Measurements from ENCODE around the gene C2CD5.
"Not testable (repeated sequence)": the region's sequence is repeated elsewhere in the genome, so short reads cannot be mapped to it uniquely, and the experiment has no call there.

C2CD5 gene

GRCh38 chr12:22562036-22563028, 18.0 kb upstream of the C2CD5 start:
- no peaks in the 10 kb centered on the region for H3K36me3 ChIP-seq
- H3K9ac ChIP-seq, result no peak overlapping the region
- H3K27ac ChIP-seq, result no peak overlapping the region
- no peaks in the 10 kb centered on the region for H3K27me3 ChIP-seq
- TF ChIP-seq Cebpa-rat (IDR thresholded peaks at IDR 0.05), result no peak
- no peaks in the 10 kb centered on the region for H4K20me1 ChIP-seq
- H3K4me1 ChIP-seq, result no peaks in the 10 kb centered on the region
- no peaks in the 10 kb centered on the region for H3K9me3 ChIP-seq (replicated peaks in 1 of 11)
- H3K4me2 ChIP-seq, result no peak overlapping the region
- no peak overlapping the region for H3K4me3 ChIP-seq

GRCh38 chr12:22554750-22555149, 10.4 kb upstream of the C2CD5 start:
- not testable (repeated sequence) for H3K27ac ChIP-seq, H4K20me1 ChIP-seq, H3K36me3 ChIP-seq, H3K4me2 ChIP-seq, H3K9ac ChIP-seq, H3K4me1 ChIP-seq, H3K4me3 ChIP-seq, H3K27me3 ChIP-seq
- H3K9me3 ChIP-seq (replicated peaks in 1 of 11), result peaks cover 32 to 64% (median 39%) of the 10 kb centered on the region in 11 experiments

- no peak for TF ChIP-seq Cebpa-rat (IDR thresholded peaks at IDR 0.05)
- Histone ChIP-seq H4K20me1 (no peaks in the 10 kb centered on the region), H3K4me3 (no peak overlapping the region), H3K4me2 (no peak overlapping the region), H3K36me3 (no peaks in the 10 kb centered on the region), H3K27ac (no peak overlapping the region), H3K9ac (no peak overlapping the region), H3K27me3 (no peaks in the 10 kb centered on the region), H3K4me1 (peaks cover 0 to 39% (median 15%) of the 10 kb centered on the region in 10 experiments; a peak in 19 of 20 replicates), H3K9me3 (replicated peaks in 1 of 11) (peaks cover 35 to 66% (median 42%) of the 10 kb centered on the region in 11 experiments)
Measured at GRCh38 chr12:22551624-22552023, 7.3 kb upstream of the C2CD5 start.

- Histone ChIP-seq H3K27ac (peak overlapping the region in 4 of 11 experiments; percentile 90 to 98 (median 94); a peak in 6 of 22 replicates), H4K20me1 (no peaks in the 10 kb centered on the region), H3K4me2 (peak overlapping the region in 10 of 11 experiments; percentile 59 to 93 (median 70); a peak in 17 of 22 replicates), H3K4me1 (peaks cover 27 to 79% (median 48%) of the 10 kb centered on the region in 10 experiments), H3K9ac (peak overlapping the region in 3 of 11 experiments; percentile 92 to 96 (median 93); a peak in 3 of 22 replicates), H3K27me3 (no peaks in the 10 kb centered on the region), H3K4me3 (peak overlapping the region in 6 of 10 experiments; percentile 76 to 87 (median 84); a peak in 4 of 20 replicates), H3K9me3 (replicated peaks in 1 of 11) (peaks cover 0 to 19% (median 10%) of the 10 kb centered on the region in 11 experiments; a peak in 13 of 22 replicates), H3K36me3 (peaks cover 0 to 20% (median 8%) of the 10 kb centered on the region in 11 experiments; a peak in 12 of 22 replicates)
- TF ChIP-seq Cebpa-rat (IDR thresholded peaks at IDR 0.05), result no peak
Measured at GRCh38 chr12:22545255-22545654, 913 bp upstream of the C2CD5 start.

GRCh38 chr12:22543246-22544037, 900 bp downstream of the C2CD5 start:
- Histone ChIP-seq H4K20me1 (no peaks in the 10 kb centered on the region; a peak in 2 of 22 replicates), H3K27me3 (no peaks in the 10 kb centered on the region), H3K9ac (peak overlapping the region; percentile 89 to 97 (median 95)), H3K4me3 (peak overlapping the region; percentile 76 to 87 (median 83)), H3K36me3 (peaks cover 0 to 31% (median 17%) of the 10 kb centered on the region in 11 experiments; a peak in 15 of 22 replicates), H3K9me3 (replicated peaks in 1 of 11) (peaks cover 0 to 33% (median 4%) of the 10 kb centered on the region in 11 experiments; a peak in 12 of 22 replicates), H3K27ac (peak overlapping the region; percentile 90 to 99 (median 94)), H3K4me1 (peaks cover 40 to 77% (median 51%) of the 10 kb centered on the region in 10 experiments), H3K4me2 (peak overlapping the region; percentile 83 to 97 (median 93))
- no peak for TF ChIP-seq Cebpa-rat (IDR thresholded peaks at IDR 0.05)

GRCh38 chr12:22541496-22542155, 2.7 kb downstream of the C2CD5 start:
- H3K9ac ChIP-seq, result peak overlapping the region in 2 of 11 experiments; percentile 16 to 94; a peak in 2 of 22 replicates
- TF ChIP-seq Cebpa-rat (IDR thresholded peaks at IDR 0.05), result no peak
- no peaks in the 10 kb centered on the region for H3K27me3 ChIP-seq
- H3K27ac ChIP-seq, result peak overlapping the region in 1 of 11 experiments; percentile 18; a peak in 2 of 22 replicates
- peak overlapping the region; percentile 83 to 97 (median 93); a peak in 18 of 22 replicates for H3K4me2 ChIP-seq
- peak overlapping the region in 2 of 10 experiments; percentile 76 to 87; a peak in 2 of 20 replicates for H3K4me3 ChIP-seq
- no peaks in the 10 kb centered on the region; a peak in 2 of 22 replicates for H4K20me1 ChIP-seq
- peaks cover 0 to 38% (median 6%) of the 10 kb centered on the region in 11 experiments; a peak in 12 of 22 replicates for H3K9me3 ChIP-seq (replicated peaks in 1 of 11)
- H3K4me1 ChIP-seq, result peaks cover 41 to 82% (median 53%) of the 10 kb centered on the region in 10 experiments
- H3K36me3 ChIP-seq, result peaks cover 0 to 36% (median 27%) of the 10 kb centered on the region in 11 experiments; a peak in 15 of 22 replicates

- peaks cover 0 to 24% (median 6%) of the 10 kb centered on the region in 11 experiments; a peak in 11 of 22 replicates for H3K9me3 ChIP-seq (replicated peaks in 1 of 11)
- H4K20me1 ChIP-seq, result no peaks in the 10 kb centered on the region; a peak in 2 of 22 replicates
- H3K4me2 ChIP-seq, result peak overlapping the region; percentile 40 to 95 (median 68)
- peak overlapping the region in 4 of 10 experiments; percentile 18 to 41 (median 24); a peak in 6 of 20 replicates for H3K4me3 ChIP-seq
- no peaks in the 10 kb centered on the region for H3K27me3 ChIP-seq
- peak overlapping the region in 10 of 11 experiments; percentile 41 to 87 (median 72); a peak in 19 of 22 replicates for H3K27ac ChIP-seq
- peaks cover 46 to 86% (median 59%) of the 10 kb centered on the region in 10 experiments for H3K4me1 ChIP-seq
- peak overlapping the region in 7 of 11 experiments; percentile 7 to 66 (median 26); a peak in 7 of 22 replicates for H3K9ac ChIP-seq
- peaks cover 2 to 55% (median 28%) of the 10 kb centered on the region in 11 experiments; a peak in 20 of 22 replicates for H3K36me3 ChIP-seq
- no peak for TF ChIP-seq Cebpa-rat (IDR thresholded peaks at IDR 0.05)
Measured at GRCh38 chr12:22539055-22539454, 5.3 kb downstream of the C2CD5 start.
